Tibial nerve (tissue), 4 donors: ENCODE data around the gene ASZ1.

Source experiments
- CTCF ChIP-seq, 5 experiments: fragments of 200-600 bp in 3 of 5; fragments of 450-650 bp in 2 of 5; sonication (generic) in 3 of 5; IDR thresholded peaks; one replicate each; pipeline ENCODE4 v1.5.1; 2016 to 2019; ENCODE audit warnings: antibody characterized with exemption in 5 of 5, mild to moderate bottlenecking in 3 of 5, moderate library complexity in 2 of 5
- EP300 ChIP-seq, 2 donors: sonication (generic); formaldehyde crosslinking; IDR thresholded peaks; one replicate each; pipeline ENCODE4 v1.6.1; 2017; ENCODE audit warnings: antibody characterized with exemption in 2 of 2, mild to moderate bottlenecking in 1 of 2
- POLR2A ChIP-seq, 2 donors: fragments of 450-650 bp; IDR thresholded peaks; one replicate each; pipeline ENCODE4 v1.6.1; 2017; ENCODE audit warnings: antibody characterized with exemption in 2 of 2, mild to moderate bottlenecking in 2 of 2, moderate library complexity in 2 of 2

GRCh38 chr7:117408831-117409230, 18.5 kb downstream of the ASZ1 start:
- no peak for TF ChIP-seq CTCF (IDR thresholded peaks at IDR 0.05)
- no peak for TF ChIP-seq POLR2A (IDR thresholded peaks at IDR 0.05)
- TF ChIP-seq EP300 (IDR thresholded peaks at IDR 0.05) = no peak
